ENCODE data around the gene KRTAP5-3. TPM values are rescaled to one million over a fixed set of nuclear protein-coding genes. Genes with fewer than 3 reads are reported as not detected.
"Not testable (repeated sequence)": the region's sequence is repeated elsewhere in the genome, so short reads cannot be mapped to it uniquely, and the experiment has no call there.

The KRTAP5-3 gene
- total and polyA plus RNA-seq, 2 experiments from 2014 or later = not detected

DNA sequence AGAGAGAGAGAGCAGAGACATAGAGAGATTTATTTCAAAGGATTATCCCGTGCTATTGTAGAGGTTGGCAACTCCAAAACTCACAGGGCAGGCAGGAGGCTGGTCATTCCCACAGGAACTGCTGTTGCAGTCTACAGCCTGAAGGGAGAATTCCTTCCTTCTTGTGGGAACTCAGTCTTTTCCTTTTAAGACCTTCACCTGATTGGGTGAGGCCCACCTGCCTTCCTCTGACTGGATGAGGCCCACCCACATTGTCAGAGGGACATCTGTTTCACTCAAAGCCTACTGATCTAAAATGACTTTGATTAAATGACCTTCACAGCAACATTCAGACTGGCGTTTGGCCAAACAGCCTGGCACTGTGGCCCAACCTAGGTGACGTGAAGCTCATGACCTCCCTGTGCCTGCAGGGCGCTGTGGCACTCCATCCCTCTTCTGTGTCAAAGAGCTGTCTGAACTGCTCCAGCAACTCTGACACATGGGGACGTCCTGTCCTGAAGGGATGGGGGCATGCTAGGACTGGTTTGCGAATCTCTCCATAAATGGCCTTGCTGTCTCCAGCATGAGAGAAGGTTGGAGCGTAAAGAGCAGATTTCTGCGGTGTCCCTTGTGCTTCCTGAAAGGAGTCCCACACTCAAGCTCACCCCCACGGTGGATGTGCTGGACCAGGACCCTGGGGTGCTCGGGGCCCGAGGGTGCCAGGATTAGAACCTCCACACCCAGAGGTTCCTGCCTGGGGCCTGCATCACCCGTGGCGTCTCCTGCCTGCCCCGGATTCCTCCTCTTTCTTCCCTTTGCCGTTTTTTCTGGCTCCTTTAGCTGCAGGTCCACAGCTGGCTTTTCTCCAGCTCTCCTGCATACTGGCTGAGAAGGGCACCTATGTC lies 42.0 kb upstream of the KRTAP5-3 start:
- WGBS (ENCODE audit: low lambda C conversion rate, missing lambda C conversion rate) = 88% methylated on average over 15 of the region's 15 CpGs
- no peaks in the 10 kb centered on the region for H3K9me2 ChIP-seq (replicated peaks; ENCODE audit: insufficient read depth)
- peaks cover 33% of the 10 kb centered on the region for H3K4me1 ChIP-seq (ENCODE audit: insufficient read depth)
- no peaks in the 10 kb centered on the region for H3K27me3 ChIP-seq
- no peaks in the 10 kb centered on the region for H4K20me1 ChIP-seq (ENCODE audit: insufficient read depth, poor library complexity, severe bottlenecking)
- DNase-seq (ENCODE audit: low spot score) = no peak
- H2AFZ ChIP-seq = no peak overlapping the region
- no peak overlapping the region for H3K4me2 ChIP-seq
- H3K9me3 ChIP-seq (ENCODE audit: low read depth) = no peaks in the 10 kb centered on the region
- no peak overlapping the region for H3K27ac ChIP-seq
- H3K4me3 ChIP-seq = no peak overlapping the region
- no peaks in the 10 kb centered on the region for H3K79me2 ChIP-seq
- H3K36me3 ChIP-seq (replicated peaks; ENCODE audit: insufficient read depth, low read depth) = no peaks in the 10 kb centered on the region
- TF ChIP-seq EZH2 (IDR thresholded peaks at IDR 0.05; ENCODE audit: borderline replicate concordance) (no peak), EZH2phosphoT487 (IDR thresholded peaks at IDR 0.05; ENCODE audit: low read depth, severe bottlenecking, unreplicated experiment) (no peak)
- TF ChIP-seq, protein P1, sequence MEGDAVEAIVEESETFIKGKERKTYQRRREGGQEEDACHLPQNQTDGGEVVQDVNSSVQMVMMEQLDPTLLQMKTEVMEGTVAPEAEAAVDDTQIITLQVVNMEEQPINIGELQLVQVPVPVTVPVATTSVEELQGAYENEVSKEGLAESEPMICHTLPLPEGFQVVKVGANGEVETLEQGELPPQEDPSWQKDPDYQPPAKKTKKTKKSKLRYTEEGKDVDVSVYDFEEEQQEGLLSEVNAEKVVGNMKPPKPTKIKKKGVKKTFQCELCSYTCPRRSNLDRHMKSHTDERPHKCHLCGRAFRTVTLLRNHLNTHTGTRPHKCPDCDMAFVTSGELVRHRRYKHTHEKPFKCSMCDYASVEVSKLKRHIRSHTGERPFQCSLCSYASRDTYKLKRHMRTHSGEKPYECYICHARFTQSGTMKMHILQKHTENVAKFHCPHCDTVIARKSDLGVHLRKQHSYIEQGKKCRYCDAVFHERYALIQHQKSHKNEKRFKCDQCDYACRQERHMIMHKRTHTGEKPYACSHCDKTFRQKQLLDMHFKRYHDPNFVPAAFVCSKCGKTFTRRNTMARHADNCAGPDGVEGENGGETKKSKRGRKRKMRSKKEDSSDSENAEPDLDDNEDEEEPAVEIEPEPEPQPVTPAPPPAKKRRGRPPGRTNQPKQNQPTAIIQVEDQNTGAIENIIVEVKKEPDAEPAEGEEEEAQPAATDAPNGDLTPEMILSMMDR (IDR thresholded peaks at IDR 0.05; ENCODE audit: poor library complexity) = no peak

- no peak overlapping the region for H3K4me3 ChIP-seq
- H2AFZ ChIP-seq = no peak overlapping the region
- H3K36me3 ChIP-seq (replicated peaks; ENCODE audit: insufficient read depth, low read depth) = no peaks in the 10 kb centered on the region
- TF ChIP-seq EZH2phosphoT487 (IDR thresholded peaks at IDR 0.05; ENCODE audit: low read depth, severe bottlenecking, unreplicated experiment) = no peak
- H3K9me3 ChIP-seq (ENCODE audit: low read depth) = no peaks in the 10 kb centered on the region
- peaks cover 19% of the 10 kb centered on the region for H3K4me1 ChIP-seq (ENCODE audit: insufficient read depth)
- DNase-seq (ENCODE audit: low spot score) = no peak
- no peaks in the 10 kb centered on the region for H3K27me3 ChIP-seq
- no peaks in the 10 kb centered on the region for H3K9me2 ChIP-seq (replicated peaks; ENCODE audit: insufficient read depth)
- no peak overlapping the region for H3K4me2 ChIP-seq
- H3K79me2 ChIP-seq = no peaks in the 10 kb centered on the region
- WGBS (ENCODE audit: low lambda C conversion rate, missing lambda C conversion rate) = 92% methylated on average over 28 of the region's 28 CpGs
- no peaks in the 10 kb centered on the region for H4K20me1 ChIP-seq (ENCODE audit: insufficient read depth, poor library complexity, severe bottlenecking)
- H3K27ac ChIP-seq = no peak overlapping the region
Observed at GRCh38 chr11:1648653-1649420, 40.6 kb upstream of the KRTAP5-3 start.

DNA sequence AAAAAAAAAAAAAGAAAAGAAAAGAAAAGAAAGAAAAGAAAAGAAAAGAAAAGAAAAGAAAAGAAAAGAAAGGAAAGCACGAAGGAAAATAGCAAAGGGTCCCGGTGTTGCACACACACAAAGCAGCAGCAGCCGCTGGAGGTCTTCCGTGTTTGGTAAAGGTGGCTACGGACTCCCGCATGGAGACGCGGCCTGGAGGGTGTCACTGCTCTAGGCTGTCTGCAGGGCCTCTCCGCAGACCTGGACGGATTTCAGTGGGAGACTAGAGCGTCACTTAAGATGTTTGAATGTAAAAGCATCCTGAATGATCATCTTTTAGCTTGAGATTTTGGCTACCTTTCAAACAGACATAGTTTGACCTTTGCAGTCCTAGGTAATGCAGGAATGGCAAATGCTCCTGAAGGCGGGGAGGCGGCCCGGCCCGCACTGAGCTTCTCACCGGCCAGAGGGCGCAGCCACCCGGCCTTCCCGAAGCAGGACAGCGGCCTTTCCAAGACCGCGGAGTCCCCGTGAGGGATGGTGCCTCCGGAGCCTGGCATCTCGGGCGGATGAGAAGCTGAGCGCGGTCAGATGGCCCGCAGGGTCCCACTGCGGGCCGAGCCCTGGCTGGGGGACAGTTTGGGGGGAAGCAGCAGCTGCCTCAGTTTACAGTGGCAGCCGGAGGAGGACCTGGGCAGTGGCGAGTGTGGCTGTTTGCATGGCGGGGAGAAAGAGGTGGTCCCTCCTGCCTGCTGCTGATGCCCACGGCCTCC lies 39.8 kb upstream of the KRTAP5-3 start:
- Histone ChIP-seq H3K4me3 (no peak overlapping the region), H3K9me2 (replicated peaks; ENCODE audit: insufficient read depth) (no peaks in the 10 kb centered on the region), H3K27me3 (no peaks in the 10 kb centered on the region), H3K4me1 (ENCODE audit: insufficient read depth) (peaks cover 11% of the 10 kb centered on the region), H3K4me2 (no peak overlapping the region), H4K20me1 (ENCODE audit: insufficient read depth, poor library complexity, severe bottlenecking) (no peaks in the 10 kb centered on the region), H3K27ac (no peak overlapping the region), H2AFZ (no peak overlapping the region), H3K36me3 (replicated peaks; ENCODE audit: insufficient read depth, low read depth) (no peaks in the 10 kb centered on the region), H3K9me3 (ENCODE audit: low read depth) (no peaks in the 10 kb centered on the region), H3K79me2 (no peaks in the 10 kb centered on the region)
- no peak for DNase-seq (ENCODE audit: low spot score)
- TF ChIP-seq, protein P1 (IDR thresholded peaks at IDR 0.05; ENCODE audit: poor library complexity) = no peak
- TF ChIP-seq EZH2phosphoT487 (IDR thresholded peaks at IDR 0.05; ENCODE audit: low read depth, severe bottlenecking, unreplicated experiment) (no peak), EZH2 (IDR thresholded peaks at IDR 0.05; ENCODE audit: borderline replicate concordance) (no peak)
- 91% methylated on average over 32 of the region's 35 CpGs for WGBS (ENCODE audit: low lambda C conversion rate, missing lambda C conversion rate)

DNA sequence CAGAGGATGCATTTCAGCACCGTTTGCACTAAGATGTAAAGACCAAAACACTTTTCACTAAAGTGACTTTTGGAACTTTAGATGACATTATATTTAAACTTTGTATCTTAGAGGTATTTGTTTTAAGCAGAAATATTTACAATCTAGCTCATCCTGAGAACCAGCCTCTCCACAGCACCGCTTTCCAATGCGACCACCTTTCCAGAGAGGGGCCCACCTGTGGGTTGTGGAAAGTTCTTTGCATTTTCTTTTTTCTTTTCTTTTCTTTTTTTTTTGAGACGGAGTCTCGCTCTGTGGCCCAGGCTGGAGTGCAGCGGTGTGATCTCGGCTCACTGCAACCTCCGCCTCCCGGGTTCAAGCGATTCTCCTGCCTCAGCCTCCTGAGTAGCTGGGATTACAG lies 38.3 kb upstream of the KRTAP5-3 start:
- H3K27ac ChIP-seq; H3K4me3 ChIP-seq; H3K4me1 ChIP-seq (ENCODE audit: insufficient read depth); H3K36me3 ChIP-seq (replicated peaks; ENCODE audit: insufficient read depth, low read depth); H4K20me1 ChIP-seq (ENCODE audit: insufficient read depth, poor library complexity, severe bottlenecking); H3K79me2 ChIP-seq; DNase-seq (ENCODE audit: low spot score); H2AFZ ChIP-seq; H3K4me2 ChIP-seq; H3K9me2 ChIP-seq (replicated peaks; ENCODE audit: insufficient read depth); H3K9me3 ChIP-seq (ENCODE audit: low read depth); H3K27me3 ChIP-seq: not testable (repeated sequence)
- WGBS (ENCODE audit: low lambda C conversion rate, missing lambda C conversion rate) = 96% methylated on average over 10 of the region's 10 CpGs

All from hepatocyte (in vitro differentiated cells).